MM.1S (cell line): Measurements from ENCODE around the gene NMNAT1.

Source experiments
- DNase-seq: peaks from one replicate; pipeline ENCODE4 v3.0.0-alpha.2; 2015
- H2AFZ ChIP-seq: fragments of 300-600 bp; sonication (generic); 2 replicates; pipeline ENCODE4 v1.6.0; 2016; ENCODE audit warnings: antibody characterized with exemption, low read length
- H3F3A ChIP-seq: fragments of 300-600 bp; sonication (generic); 2 replicates; pipeline ENCODE4 v1.6.1; 2016; ENCODE audit warnings: mild to moderate bottlenecking, antibody characterized with exemption, low read length, moderate library complexity, mixed read lengths; ENCODE audit not compliant: insufficient read depth
- H3K27ac ChIP-seq: fragments of 300-600 bp; sonication (generic); 2 replicates; pipeline ENCODE4 v1.5.1; 2016; ENCODE audit warnings: mild to moderate bottlenecking, low read length
- H3K27me3 ChIP-seq: fragments of 300-600 bp; sonication (generic); replicated peaks from 2 replicates; pipeline ENCODE4 v1.6.0; 2016; ENCODE audit warnings: low read length; ENCODE audit not compliant: insufficient read depth
- H3K36me3 ChIP-seq: fragments of 300-600 bp; sonication (generic); replicated peaks from 2 replicates; pipeline ENCODE4 v1.6.1; 2016; ENCODE audit warnings: mild to moderate bottlenecking, low read length, mixed read lengths; ENCODE audit not compliant: insufficient read depth
- H3K4me1 ChIP-seq: fragments of 300-600 bp; sonication (generic); 2 replicates; pipeline ENCODE4 v1.6.1; 2016; ENCODE audit warnings: low read length, mixed read lengths
- H3K4me2 ChIP-seq: fragments of 300-600 bp; sonication (generic); 2 replicates; pipeline ENCODE4 v1.6.0; 2016; ENCODE audit warnings: low read depth, low read length
- H3K4me3 ChIP-seq: fragments of 300-600 bp; sonication (generic); 2 replicates; pipeline ENCODE4 v1.5.1; 2016; ENCODE audit warnings: low read length, mixed read lengths
- H3K79me2 ChIP-seq: fragments of 300-600 bp; sonication (generic); 2 replicates; pipeline ENCODE4 v1.6.1; 2016; ENCODE audit warnings: mixed run types, low read length, mixed read lengths
- H3K9ac ChIP-seq: fragments of 300-600 bp; sonication (generic); 2 replicates; pipeline ENCODE4 v1.6.1; 2016; ENCODE audit warnings: low read length, mixed read lengths
- H3K9me2 ChIP-seq: fragments of 300-600 bp; sonication (generic); replicated peaks from 2 replicates; pipeline ENCODE4 v1.6.1; 2016; ENCODE audit warnings: mild to moderate bottlenecking, low read length, mixed read lengths; ENCODE audit not compliant: insufficient read depth
- H3K9me3 ChIP-seq: fragments of 300-600 bp; sonication (generic); replicated peaks from 2 replicates; pipeline ENCODE4 v1.6.1; 2016; ENCODE audit warnings: mild to moderate bottlenecking, low read length, mixed read lengths; ENCODE audit not compliant: insufficient read depth
- H4K20me1 ChIP-seq: fragments of 300-600 bp; sonication (generic); 2 replicates; pipeline ENCODE4 v1.6.1; 2016; ENCODE audit warnings: mild to moderate bottlenecking, low read length, moderate library complexity, mixed read lengths; ENCODE audit not compliant: insufficient read depth
- EZH2 ChIP-seq: fragments of 300-600 bp; sonication (generic); optimal IDR thresholded peaks from 2 replicates; pipeline ENCODE3; 2017; ENCODE audit warnings: low read depth, mild to moderate bottlenecking, antibody characterized with exemption, low read length, mixed read lengths
- EZH2phosphoT487 ChIP-seq: fragments of 300-600 bp; sonication (generic); IDR thresholded peaks from 2 replicates; pipeline ENCODE4 v1.6.1; 2018; ENCODE audit warnings: antibody characterized with exemption, low read length
- TF ChIP-seq, protein P1 (sequence below): fragments of 300-600 bp; sonication (generic); IDR thresholded peaks from 2 replicates; pipeline ENCODE4 v1.5.1; 2016; ENCODE audit warnings: antibody characterized with exemption, low read length, mixed read lengths

The NMNAT1 gene

DNA sequence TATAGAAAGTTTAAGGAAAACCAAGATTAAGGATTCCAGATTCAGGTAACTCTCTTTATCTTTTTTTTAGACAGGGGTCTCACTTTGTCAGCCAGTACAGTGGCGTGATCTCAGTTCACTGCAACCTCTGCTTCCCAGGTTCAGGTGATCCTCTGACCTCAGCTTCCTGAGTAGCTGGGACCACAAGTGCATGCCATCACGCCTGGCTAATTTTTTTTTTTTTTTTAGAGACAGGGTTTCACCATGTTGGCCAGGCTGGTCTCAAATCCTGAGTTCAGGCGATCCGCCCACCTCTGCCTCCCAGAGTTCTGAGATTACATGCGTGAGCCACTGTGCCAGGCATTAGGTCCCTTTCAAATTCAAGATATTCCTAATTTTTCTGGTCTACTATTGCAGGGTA is 16.0 kb upstream of the NMNAT1 start:
- Histone ChIP-seq H2AFZ (no peak overlapping the region), H3K9me3 (no peaks in the 10 kb centered on the region), H3K9ac (no peak overlapping the region), H3K27me3 (no peaks in the 10 kb centered on the region), H3F3A (no peaks in the 10 kb centered on the region), H3K4me3 (no peak overlapping the region), H3K4me2 (no peak overlapping the region), H4K20me1 (no peaks in the 10 kb centered on the region), H3K27ac (no peak overlapping the region), H3K36me3 (no peaks in the 10 kb centered on the region; the same call in 1 of the 2 replicates), H3K4me1 (no peaks in the 10 kb centered on the region), H3K9me2 (no peaks in the 10 kb centered on the region), H3K79me2 (no peaks in the 10 kb centered on the region)
- no peak for DNase-seq
- TF ChIP-seq, protein P1, sequence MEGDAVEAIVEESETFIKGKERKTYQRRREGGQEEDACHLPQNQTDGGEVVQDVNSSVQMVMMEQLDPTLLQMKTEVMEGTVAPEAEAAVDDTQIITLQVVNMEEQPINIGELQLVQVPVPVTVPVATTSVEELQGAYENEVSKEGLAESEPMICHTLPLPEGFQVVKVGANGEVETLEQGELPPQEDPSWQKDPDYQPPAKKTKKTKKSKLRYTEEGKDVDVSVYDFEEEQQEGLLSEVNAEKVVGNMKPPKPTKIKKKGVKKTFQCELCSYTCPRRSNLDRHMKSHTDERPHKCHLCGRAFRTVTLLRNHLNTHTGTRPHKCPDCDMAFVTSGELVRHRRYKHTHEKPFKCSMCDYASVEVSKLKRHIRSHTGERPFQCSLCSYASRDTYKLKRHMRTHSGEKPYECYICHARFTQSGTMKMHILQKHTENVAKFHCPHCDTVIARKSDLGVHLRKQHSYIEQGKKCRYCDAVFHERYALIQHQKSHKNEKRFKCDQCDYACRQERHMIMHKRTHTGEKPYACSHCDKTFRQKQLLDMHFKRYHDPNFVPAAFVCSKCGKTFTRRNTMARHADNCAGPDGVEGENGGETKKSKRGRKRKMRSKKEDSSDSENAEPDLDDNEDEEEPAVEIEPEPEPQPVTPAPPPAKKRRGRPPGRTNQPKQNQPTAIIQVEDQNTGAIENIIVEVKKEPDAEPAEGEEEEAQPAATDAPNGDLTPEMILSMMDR = no peak
- no peak for TF ChIP-seq EZH2phosphoT487
- TF ChIP-seq EZH2 = no peak

DNA sequence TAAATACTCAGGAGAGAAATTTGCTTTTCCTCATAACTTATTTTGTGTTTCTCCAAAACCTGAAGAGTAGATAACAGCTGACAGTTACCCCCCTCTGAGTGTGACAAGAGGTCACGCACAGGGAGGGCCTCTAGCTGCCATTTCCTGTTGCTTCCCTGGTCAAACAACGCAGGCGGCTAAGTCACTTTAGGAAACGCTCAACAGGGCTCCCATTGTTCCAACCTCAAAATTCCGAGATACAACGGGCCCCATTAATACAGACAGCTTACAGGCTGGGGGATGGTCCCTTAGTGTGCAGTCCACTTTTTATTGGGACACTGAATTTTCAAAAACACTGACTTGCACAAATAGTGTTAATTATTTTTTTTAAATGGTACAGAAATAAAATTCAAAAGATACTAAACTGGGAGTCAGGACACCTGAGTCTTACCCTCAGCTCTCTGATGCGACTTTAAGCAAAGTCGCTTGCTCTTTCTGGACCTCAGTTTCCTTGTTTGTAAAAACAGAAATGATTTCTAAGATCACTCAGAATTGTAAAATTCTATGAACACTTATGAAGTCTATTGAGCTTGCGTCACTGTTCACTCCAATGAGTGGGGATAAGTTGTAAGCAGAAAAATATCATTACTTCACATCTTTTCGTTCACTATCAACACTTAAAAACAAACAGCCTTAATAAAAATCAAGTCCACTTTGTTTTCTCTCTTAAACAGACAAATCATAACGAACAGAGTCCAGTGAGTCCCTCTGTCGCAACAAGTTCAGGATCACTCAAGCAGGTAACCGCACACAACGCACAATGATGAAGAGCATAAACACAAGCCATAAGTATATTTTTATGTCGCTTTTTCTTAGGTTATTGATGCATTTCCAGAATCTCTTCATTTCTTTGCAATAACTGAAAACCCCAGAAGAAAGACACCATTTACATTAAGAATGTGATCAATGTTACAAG is 13.6 kb upstream of the NMNAT1 start:
- Histone ChIP-seq H3F3A (no peaks in the 10 kb centered on the region), H3K79me2 (no peaks in the 10 kb centered on the region), H3K4me3 (no peak overlapping the region), H3K36me3 (no peaks in the 10 kb centered on the region; the same call in 1 of the 2 replicates), H3K27ac (no peak overlapping the region), H3K9ac (no peak overlapping the region), H3K4me1 (no peaks in the 10 kb centered on the region), H3K9me2 (no peaks in the 10 kb centered on the region), H3K9me3 (no peaks in the 10 kb centered on the region), H4K20me1 (no peaks in the 10 kb centered on the region), H3K27me3 (no peaks in the 10 kb centered on the region), H3K4me2 (no peak overlapping the region), H2AFZ (no peak overlapping the region)
- TF ChIP-seq EZH2 (no peak), EZH2phosphoT487 (no peak)
- TF ChIP-seq, protein P1 = no peak
- DNase-seq = no peak

DNA sequence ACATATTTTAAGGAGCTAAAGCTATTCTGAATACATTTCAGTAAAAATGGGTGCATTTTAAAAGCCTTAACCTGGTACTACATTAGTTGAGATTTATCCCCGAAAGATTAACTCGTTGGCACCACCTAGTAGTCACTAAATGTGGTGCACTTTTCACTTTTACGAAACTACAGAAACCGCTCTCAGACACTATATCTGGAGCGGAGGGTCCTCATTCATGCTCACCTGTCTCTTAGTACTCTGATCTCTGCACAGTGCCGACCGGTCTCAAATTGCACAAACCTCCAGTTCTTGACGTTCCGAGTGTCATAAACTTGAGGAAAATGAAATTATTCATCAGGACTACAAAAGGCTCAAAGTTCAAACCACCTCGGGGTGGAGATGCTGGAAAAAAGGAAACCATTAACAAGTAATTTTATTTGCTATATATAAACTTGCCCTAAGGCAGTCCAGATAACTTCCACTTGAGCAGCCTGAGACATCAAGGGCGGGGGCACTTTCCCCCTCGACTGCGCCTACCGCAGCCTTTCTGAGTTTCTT is 806 bp upstream of the NMNAT1 start:
- no peaks in the 10 kb centered on the region for H4K20me1 ChIP-seq
- H3K27me3 ChIP-seq = no peaks in the 10 kb centered on the region
- H3F3A ChIP-seq = peaks cover 7% of the 10 kb centered on the region
- H3K36me3 ChIP-seq = no peaks in the 10 kb centered on the region
- peak; percentile 75 for DNase-seq
- H3K4me1 ChIP-seq = no peaks in the 10 kb centered on the region; the same call in 1 of the 2 replicates
- H3K9ac ChIP-seq = peak overlapping the region; percentile 83
- no peak for TF ChIP-seq EZH2
- TF ChIP-seq, protein P1 = peak; percentile 67
- no peaks in the 10 kb centered on the region for H3K9me3 ChIP-seq
- H3K27ac ChIP-seq = peak overlapping the region; percentile 73; the same call in 1 of the 2 replicates
- H3K4me3 ChIP-seq = peak overlapping the region; percentile 73
- H3K79me2 ChIP-seq = peaks cover 14% of the 10 kb centered on the region
- H3K9me2 ChIP-seq = no peaks in the 10 kb centered on the region
- peak overlapping the region; percentile 72 for H3K4me2 ChIP-seq
- peak overlapping the region; percentile 73 for H2AFZ ChIP-seq
